Tongue (tissue), 2 donors: ENCODE measurements around the gene OR52A5. TPM values are rescaled to one million over a fixed set of nuclear protein-coding genes. Genes with fewer than 3 reads are reported as not detected.
A peak's percentile ranks its signal among the peaks of the same experiment; 100 is the strongest.
"Not testable (repeated sequence)": the region's sequence is repeated elsewhere in the genome, so short reads cannot be mapped to it uniquely, and the experiment has no call there.

Experiments
- DNase-seq: peaks from one replicate; pipeline ENCODE4 v3.0.0-alpha.2; 2015
- total RNA-seq: library from RNA; depleted of rRNA; stranded (reverse); fragments of >200 nt; gene quantifications from one replicate; pipeline ENCODE4 v1.2.3, GENCODE V29; 2014

The OR52A5 gene
- not detected for total RNA-seq

DNA sequence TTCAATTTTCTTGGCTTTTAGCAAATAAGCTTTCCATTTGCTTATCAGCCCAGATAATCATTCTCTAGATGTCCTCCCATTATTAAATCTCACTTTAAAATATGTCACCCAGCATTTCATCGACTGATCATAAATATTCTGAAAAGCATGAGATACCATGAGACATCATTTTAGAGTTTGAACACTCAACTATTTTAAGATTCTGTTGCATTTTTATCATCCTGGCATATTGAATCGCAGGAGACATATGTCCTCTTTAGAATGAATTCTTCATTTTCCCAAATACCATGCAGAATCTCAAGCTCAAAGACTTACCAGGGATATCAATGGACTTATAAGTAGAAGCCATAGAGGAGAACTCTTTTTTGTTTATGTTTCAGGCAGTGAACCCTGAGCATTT is at the start of gene OR52A5:
OR52A5 (minus strand) TSS at position 361 of the 400 bp plus-strand sequence. CDS start 5,714 bp downstream, outside the sequence.
- no peak for DNase-seq

DNA sequence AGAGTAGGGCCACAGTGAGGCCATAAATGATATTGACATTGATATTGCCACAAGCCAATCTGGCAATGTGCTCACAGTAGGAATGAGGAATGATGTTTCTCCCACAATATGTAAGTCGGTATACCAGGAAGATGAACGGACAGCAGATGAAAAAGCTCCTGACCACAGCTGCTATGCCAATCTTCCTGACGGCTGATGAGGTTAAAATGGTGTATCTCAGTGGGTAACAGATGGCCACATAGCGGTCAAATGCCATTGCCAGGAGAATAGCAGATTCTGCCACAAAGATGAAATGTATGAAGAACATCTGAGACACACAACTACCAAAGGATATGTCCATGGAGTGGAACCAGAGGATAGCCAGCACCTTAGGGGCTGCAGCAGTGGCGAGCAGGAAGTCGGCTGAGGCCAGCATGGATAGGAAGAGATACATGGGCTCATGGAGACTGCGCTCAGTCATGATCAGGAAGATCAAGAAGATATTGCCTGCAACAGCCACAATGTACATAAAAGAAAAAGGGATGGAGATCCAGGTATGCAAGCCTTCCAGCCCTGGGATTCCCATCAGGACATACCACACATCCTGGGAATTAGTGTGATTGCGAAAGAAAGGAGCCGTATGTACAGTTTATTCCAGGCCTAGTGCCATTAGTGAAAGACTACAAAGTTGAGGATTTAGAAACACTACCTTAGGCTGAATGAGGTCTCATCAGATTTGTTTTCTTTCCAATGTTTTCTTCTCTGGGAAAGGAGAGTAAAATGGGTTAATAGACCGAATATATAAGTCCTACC is 40.1 kb upstream of the OR52A5 start:
- DNase-seq, result no peak

DNA sequence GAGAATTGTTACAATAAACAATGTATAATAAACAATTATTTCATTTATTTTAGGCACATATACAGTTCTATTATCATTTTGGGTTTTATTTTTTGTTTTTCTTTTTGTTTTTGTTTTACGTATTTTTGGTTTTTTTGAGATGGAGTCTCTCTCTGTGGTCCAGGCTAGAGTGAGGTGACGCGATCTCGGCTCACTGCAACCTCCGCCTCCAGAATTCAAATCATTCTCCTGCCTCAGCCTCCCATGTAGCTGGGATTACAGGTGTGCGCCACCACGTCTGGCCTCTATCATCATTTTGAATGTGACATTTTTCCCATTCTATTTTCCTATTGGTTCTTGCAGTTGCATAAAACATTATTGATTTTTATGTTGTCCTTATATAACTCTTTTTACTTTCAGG is 36.8 kb upstream of the OR52A5 start:
- no peak for DNase-seq

DNA sequence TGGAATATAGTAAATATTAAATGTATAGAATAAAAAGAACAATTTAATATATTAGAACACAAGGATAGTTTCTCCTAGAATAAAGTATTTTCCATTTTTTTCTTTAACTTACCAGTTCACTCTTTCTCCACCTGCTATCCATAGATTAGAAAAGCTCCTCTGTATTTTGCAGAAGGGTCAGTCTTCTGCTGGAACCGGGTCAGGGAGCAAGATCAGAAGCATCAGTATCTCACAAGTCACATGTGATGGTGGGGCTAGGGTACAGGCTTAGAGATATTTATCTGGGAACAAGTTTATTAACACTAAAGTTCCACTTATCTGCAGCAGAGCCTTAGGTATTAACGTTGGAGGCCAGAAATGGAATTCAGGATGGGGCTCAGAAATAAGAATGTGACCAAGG is 33.7 kb upstream of the OR52A5 start:
- no peak for DNase-seq

DNA sequence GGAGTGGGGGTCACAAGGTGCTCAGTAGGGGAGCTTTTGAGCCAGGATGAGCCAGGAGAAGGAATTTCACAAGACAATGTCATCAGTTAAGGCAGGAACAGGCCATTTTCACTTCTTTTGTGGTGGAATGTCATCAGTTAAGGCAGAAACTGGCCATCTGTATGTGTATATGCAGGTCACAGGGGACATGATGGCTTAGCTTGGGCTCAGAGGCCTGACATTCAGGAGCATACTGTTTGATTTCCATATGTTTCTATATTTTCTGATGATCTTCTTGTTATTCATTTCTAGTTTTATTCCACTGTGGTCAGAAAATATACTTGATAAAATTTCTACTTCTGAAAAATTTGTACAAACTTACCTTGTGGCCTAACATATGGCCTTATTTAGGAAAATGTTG is 27.7 kb upstream of the OR52A5 start:
- DNase-seq, result not testable (repeated sequence)

DNA sequence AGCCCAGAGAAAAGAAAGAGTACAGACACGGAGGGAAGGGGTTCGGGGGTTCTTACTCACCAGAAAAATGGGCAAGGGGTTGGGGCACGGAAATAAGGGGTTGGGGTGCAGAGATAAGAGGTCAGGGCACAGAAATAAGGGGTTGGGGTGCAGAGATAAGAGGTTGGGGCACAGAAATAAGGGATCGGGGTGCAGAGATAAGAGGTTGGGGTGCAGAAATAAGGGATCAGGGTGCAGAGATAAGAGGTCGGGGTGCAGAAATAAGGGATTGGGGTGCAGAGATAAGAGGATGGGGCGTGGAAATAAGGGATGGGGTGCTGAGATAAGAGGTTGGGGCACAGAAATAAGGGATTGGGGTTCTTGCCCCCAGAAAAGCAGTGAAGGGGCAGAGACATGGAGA is 26.7 kb upstream of the OR52A5 start:
- DNase-seq, result not testable (repeated sequence)

DNA sequence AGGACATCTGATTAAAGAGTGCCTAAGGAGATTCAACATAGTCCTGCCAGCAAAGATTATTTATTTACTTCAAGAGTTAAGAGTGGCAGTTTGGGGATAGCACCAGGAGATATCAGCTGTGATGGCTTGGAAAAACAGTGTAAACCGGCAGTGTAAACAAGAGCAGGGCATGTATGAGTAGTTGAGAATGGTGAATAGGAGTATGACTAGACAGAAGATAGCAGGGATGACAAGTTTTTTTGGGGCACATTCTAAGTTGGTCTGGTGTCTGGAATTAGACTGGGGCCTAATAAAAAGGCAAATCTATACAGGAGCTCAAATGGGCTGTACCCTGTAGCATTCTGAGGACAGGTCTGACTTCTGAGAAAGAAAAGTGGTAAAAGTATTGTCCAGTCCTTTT is 22.9 kb upstream of the OR52A5 start:
- not testable (repeated sequence) for DNase-seq

DNA sequence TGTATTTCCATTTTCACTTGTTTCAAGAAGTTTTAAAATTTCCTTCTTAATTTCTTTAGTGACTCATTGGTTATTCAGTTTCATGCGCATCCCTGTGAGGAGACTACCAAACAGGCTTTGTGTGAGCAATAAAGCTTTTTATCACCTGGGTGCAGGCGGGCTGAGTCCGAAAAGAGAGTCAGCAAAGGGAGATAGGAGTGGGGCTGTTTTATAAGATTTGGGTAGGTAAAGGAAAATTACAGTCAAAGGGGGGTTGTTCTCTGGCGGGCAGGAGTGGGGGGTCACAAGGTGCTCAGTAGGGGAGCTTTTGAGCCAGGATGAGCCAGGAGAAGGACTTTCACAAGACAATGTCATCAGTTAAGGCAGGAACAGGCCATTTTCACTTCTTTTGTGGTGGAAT is 22.1 kb upstream of the OR52A5 start:
- not testable (repeated sequence) for DNase-seq

DNA sequence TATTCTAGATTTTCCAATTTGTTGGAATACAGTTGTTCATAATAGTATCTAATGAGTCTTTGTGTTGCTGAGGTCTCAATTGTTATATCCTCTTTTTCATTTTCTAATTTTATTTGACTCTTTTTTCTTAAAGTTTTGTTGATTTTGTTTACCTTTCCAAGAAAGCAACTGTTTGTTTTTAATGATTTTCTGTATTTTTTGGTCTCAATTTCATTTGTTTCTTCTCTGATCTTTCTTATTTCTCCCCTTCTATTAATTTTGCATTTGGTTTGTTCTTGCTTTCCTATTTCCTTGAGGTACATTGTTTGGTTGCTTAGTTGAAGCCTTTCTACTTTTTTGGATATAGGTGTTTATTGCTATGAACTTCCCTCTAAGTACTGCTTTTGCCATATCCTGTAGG is 21.6 kb upstream of the OR52A5 start:
- DNase-seq, result no peak

DNA sequence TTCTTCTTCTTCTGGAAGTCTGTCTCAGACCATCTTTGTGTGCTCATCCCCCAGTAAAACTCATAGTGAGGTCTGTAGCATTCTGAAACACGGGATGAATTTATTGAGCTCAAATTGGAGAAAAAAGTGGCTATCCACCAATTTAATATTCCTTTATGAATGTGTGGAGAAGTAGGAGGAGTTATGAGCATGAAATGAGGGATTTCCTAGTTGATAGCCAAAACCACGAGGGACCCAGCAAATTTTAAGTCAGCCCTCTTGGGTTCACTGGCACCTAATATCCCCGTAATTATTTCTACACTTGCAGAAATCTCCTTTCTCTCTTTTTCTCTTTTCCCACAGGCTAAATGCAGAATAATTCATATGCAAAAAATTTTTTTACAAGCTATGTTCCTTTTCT is 16.5 kb upstream of the OR52A5 start, which contains the start of gene OR52A1:
OR52A1 (minus strand) TSS at position 101 of the 400 bp plus-strand sequence. CDS start 2,388 bp downstream, outside the sequence.
- DNase-seq, result no peak

DNA sequence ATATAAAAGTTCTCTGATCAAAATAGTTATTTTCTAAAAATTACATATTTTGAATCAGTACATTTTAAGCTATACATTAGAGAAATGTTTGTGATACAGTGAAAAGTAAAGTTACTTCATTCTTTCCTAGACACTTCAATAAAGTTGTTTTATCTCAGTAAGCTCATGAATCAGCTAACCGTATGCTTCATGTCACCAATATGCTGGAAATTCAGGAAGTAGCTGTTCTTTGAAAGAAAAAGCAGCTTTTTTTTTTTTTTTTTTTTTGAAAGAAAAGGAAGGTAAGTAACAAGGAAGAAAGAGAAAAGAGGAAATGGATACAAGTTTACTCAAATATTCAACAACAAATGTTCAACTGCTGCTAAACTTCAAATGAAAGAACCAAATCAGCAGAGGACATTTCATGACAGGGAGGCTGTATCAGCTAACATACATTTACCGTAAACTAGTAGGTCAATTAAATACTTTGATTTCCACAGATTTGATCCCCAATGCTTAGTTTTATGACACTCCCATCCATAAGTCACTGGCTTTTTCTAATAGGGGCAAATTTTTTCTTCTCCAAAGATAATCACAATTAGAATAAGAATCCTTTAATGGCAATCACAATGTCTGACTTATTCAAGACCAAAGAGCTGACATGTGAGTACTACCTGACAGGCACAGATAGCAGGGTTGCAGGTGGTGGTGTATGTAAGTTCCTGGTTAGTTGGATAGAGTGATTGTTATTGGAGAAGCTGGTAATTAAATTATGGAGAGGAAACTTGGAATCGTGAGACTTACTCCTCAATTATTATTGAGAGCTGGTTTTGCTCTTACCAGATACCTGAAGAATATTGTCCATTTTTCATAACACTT is 15.6 kb upstream of the OR52A5 start:
- no peak for DNase-seq

DNA sequence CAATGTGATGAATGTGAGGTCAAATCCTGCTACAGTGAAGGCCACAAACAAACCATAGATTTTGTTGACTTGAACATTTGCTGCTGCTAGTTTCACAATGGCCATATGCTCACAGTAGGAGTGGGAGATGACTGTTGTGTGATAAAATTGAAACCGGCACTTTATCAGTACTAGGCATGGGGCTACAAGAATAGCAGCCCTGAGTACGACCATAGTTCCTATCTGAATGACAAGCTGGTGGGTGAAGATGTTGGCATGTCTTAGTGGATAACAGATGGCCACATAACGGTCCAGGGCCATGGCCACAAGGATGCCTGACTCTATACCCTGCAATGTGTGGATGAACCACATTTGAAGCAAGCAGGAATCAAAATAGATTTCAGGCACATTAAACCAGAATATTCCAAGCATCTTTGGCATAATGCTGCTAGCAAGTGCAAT is 13.6 kb upstream of the OR52A5 start:
- no peak for DNase-seq

DNA sequence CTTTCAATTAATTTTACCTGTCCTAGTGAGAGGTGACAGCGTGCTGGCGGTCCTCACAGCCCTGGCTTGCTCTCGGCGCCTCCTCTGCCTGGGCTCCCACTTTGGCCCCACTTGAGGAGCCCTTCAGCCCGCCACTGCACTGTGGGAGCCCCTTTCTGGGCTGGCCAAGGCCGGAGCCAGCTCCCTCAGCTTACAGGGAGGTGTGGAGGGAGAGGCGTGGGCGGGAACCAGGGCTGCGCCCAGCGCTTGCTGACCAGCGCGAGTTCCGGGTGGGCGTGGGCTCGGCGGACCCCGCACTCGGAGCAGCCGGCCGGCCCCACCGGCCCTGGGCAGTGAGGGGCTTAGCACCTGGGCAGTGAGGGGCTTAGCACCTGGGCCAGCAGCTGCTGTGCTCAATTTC is 6.0 kb upstream of the OR52A5 start:
- not testable (repeated sequence) for DNase-seq

DNA sequence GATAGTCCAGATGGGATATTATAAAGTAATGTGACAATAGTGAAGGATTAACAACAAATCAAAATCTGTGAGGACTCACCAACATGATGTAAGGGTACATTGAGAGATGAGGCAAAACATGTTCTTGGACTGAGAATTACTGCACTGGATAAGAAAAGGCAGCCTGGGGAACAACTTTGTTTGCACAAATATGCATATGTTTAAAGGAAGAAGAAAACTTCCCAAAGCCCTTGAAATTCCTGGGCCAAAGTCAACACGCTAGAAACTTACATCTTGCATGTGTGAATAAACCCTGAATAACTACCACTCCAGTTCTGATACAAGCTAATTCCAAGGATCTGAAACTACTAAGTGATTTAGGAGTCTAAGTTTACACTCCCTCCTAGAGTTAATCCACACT is 1.1 kb downstream of the OR52A5 start:
- no peak for DNase-seq

DNA sequence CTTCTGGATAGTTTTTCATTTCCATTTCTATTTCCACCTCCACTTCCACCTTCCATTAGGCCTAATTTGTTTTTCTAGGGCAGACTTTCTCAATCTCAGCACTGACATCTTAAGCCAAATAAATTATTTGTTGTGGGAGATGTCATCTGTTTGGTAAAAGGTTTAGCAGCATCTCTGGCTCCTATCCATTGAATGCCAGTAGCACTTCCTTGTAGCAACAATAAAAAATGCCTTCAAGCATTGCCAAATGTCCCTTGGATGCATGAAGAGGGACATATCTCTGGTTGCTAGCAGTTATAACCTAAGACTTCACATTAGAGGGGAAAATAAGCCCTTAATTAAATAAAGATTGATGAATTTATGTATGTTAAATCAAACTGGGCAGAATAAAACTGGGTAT is 1.9 kb downstream of the OR52A5 start:
- no peak for DNase-seq

DNA sequence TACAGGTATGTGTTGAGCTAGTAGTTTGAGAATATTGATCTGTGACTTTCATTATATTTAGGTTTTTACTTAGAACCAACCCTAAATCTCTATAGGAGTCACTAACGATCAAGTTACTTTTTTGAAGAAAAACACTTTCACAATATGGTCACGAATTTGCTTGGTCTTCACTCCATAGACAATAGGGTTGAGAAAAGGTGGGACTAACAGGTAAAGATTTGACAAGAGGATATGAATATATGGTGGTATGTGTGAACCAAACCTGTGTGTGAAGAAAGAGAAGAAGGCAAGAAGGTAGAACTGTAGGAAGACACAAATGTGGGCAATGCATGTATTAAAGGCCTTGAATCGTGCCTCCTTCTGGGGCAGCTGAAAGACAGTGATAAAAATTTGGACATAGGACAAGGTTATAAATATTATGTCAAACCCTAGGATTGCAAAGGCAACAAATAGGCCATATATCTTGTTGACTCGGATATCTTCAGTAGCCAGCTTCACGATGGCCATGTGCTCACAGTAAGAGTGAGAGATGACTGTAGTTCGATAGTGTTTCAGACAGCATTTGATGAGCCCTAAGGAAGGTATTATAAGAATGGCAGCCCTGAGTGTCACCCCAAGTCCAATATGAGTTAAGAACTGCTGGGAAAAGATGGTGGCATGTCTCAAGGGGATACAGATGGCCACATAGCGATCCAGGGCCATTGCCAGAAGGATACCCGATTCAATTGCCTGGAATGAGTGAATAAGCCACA is 6.4 kb downstream of the OR52A5 start:
- DNase-seq, result no peak

DNA sequence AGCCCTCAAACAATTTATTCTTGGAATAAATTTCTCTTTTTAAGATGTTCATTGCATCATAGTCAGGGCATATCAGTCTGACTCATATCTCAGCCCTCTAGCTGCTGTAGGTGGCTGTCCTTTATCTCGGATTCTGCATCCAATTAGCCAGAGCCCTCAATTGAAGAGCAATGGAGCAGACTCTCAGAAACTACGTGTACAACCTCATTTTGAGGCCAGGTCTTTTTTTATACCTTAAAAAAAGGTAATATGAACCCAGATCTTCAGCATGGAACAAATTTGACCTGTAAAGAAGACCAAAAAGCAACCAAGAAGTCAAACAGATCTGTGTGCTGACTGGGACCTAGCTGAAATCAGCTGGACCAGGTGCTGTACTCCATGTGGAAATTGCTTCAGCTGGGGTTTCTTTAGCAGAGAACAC is 8.7 kb downstream of the OR52A5 start:
- DNase-seq, result no peak

DNA sequence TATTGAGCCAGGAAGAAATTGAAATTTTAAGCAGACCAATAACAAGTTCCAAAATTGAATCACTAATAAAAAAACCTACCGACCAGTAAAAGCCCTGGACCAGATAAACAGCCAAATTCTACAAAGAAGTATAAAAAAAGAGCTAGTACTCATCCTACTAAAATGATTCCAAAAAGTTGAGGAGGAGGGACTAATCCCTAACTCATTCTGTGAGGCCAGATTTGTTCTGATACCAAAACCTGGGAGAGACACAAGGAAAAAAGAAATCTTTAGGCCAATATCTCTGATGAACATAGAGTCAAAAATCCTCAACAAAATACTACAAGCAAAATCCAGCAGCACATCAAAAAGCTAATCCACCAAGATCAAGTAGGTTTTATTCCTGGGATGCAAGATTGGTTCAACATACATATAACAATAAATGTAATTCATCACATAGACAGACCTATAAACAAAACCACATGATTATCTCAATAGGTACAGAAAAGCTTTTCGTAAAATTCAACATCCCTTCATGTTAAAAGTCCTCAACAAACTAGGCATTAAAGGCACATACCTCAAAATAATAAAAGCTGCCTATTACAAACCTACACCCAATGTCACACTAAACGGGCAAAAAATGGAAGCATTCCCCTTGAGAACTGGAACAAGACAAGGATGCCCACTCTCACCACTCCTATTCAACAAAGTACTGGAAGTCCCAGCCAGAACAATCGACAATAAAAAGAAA is 13.1 kb downstream of the OR52A5 start:
- DNase-seq, result no peak

DNA sequence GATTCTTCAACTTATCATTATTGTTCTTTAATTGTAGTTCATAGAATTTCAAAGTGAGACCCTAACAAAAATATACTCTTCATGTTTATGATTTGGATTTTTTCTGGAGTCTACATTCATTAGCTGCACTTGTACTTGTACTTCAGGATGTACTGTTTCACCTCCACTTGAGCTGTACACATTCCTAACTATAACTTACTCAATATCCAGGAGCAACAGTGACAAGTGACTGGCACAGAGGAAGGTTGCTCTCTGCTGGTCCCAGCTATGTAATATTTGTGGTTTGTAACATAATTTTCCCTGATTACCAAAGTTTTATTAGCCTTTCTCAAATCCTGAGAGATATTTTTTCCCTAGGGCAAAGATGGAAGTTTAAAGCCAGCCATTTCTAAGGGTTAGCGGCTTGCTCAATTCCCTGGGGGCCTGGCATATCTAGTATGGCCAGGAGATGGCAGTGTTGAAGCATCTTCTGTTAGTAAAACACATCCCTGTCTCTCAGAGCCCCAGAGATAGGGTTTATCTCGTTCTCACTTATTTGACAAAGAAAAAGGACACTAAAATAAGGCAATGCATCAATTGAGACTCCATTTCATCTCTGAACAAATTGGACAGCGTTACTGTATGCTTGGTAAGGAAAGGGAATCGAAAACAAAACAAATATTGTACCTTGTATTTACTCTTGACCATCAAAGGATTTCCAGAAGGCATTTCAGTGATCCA is 14.2 kb downstream of the OR52A5 start:
- DNase-seq, result peak; percentile 80

DNA sequence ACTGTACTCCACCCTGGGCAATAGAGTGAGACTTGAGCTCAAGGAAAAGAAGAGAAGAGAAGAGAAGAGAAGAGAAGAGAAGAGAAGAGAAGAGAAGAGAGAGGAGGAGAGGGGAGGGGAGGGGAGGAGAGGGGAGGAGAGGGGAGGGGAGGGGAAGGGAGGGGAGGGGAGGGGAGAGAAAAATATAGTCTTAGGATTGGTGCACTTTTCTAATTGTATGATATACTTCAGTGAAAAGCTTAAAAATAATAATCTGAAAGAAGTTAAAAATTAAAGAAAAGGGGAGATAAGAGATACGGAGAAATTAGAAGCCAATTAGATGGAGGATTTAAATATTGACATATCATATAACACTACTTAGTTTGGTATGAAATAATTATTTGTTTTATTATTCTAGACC is 19.3 kb downstream of the OR52A5 start:
- no peak for DNase-seq

DNA sequence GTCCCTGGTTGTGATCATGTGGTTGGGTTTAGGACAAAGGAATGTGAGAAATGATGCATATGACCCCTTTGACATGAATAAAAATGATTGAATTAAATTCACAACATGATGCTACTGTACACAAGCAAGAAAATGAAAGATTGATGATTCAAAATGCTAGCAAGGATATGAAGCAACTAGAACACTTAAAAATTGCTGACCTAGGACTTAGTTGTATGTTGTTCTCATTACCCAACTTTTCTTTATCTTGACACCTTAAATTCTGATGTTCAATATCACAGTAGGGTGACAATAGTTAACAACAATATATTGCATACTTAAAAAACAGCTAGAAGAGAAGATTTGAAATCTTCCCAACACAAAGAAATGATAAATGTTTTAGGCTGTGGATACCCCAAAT is 20.6 kb downstream of the OR52A5 start:
- DNase-seq, result no peak
